OCI-LY1 (cell line): ENCODE results near the gene TUBGCP6.

Source experiments
- CTCF ChIP-seq: fragments of 200-600 bp; sonication (generic), shearing (Covaris generic); IDR thresholded peaks from 2 replicates; pipeline ENCODE4 v1.5.1; 2017; ENCODE audit warnings: mild to moderate bottlenecking, antibody characterized with exemption, low read length, moderate library complexity, mixed read lengths
- EZH2 ChIP-seq: fragments of 200-600 bp; sonication (generic), shearing (Covaris generic); IDR thresholded peaks from 2 replicates; pipeline ENCODE4 v1.8.0; 2017; ENCODE audit warnings: borderline replicate concordance, mixed run types, mild to moderate bottlenecking, antibody characterized with exemption, low read length, moderate library complexity, mixed read lengths

GRCh38 chr22:50173983-50174355, 70.9 kb downstream of the TUBGCP6 start:
- TF ChIP-seq CTCF (no peak), EZH2 (no peak)
